ENCODE measurements around the gene XPO6. TPM values are rescaled to one million over a fixed set of nuclear protein-coding genes. Genes with fewer than 3 reads are reported as not detected.

Gene XPO6
- total RNA-seq, 1 experiment from 2014 or later: 124 TPM

DNA sequence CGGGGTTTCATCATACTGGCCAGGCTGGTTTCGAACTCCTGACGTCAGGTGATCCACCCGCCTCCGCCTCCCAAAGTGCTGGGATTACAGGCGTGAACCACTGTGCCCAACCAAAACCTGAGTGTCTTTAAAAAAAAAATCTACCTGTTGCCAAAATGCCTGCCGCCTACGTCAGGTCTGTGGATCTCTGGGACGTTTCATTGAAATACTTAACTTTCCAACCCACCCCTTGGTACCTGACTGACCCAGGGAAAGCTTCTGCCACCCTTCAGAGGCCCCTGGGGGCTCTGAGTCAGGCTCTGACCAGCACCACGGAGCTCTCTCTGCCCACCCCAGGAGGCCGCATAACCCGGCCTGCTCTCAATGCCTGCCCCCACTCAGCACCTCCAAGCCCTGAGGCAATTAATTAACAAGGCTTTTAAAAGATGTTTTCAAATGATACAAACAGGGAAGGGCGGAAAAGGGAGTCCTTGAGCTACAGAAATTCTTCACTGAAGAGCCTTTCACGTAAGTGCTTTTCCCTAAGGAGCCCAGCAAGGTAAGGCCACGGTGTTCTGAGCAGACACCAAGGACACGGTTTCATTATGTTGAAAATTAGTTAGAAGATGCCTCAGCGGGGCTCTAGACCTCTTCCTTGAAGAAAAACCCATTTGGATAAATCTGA, 118.9 kb downstream of the XPO6 start:
- H3K27me3 ChIP-seq (ENCODE audit: insufficient read depth, low read length): no peaks in the 10 kb centered on the region
- no peak overlapping the region for H2BK12ac ChIP-seq (ENCODE audit: insufficient read length, low read depth, low read length)
- H3K27ac ChIP-seq (ENCODE audit: insufficient read length, low read depth, low read length): no peak overlapping the region
- H3T11ph ChIP-seq (ENCODE audit: low read length): no peak overlapping the region
- Mint-ChIP-seq H3K27me3 (ENCODE audit: low read depth) (no peaks in the 10 kb centered on the region; the same call in 1 of the 2 replicates), H3K27ac (peak overlapping the region; percentile 56 to 97 (median 89); a peak in 6 of 7 replicates), H3K4me1 (peaks cover 29% of the 10 kb centered on the region in 2 experiments), H3K9me3 (no peaks in the 10 kb centered on the region; a peak in 1 of 5 replicates), H3K4me3 (peak overlapping the region; percentile 16 to 26; a peak in 3 of 5 replicates), H3K36me3 (ENCODE audit: insufficient read depth in 1 of 3, low read depth in 3 of 3) (peaks cover 1 to 18% (median 12%) of the 10 kb centered on the region in 3 experiments; a peak in 5 of 7 replicates)
- H2BK20ac ChIP-seq (ENCODE audit: low read depth, low read length, poor library complexity, severe bottlenecking): no peak overlapping the region
- H3K23ac ChIP-seq (ENCODE audit: insufficient read length, low read depth, low read length): no peak overlapping the region
- no peak overlapping the region for H2BK15ac ChIP-seq (ENCODE audit: low read depth, low read length)
- H3K79me2 ChIP-seq (ENCODE audit: insufficient read depth, low read length): no peaks in the 10 kb centered on the region
- H4K8ac ChIP-seq (replicated peaks; ENCODE audit: insufficient read length, low read depth, low read length): no peak overlapping the region
- 0 out of 2 replicates have a peak, but pooled peaks cover 9% of the 10 kb centered on the region for H3K4me1 ChIP-seq (ENCODE audit: insufficient read depth, low read length)
- peak; percentile 57 for DNase-seq
- H3K9me3 ChIP-seq (ENCODE audit: control insufficient read depth, low read depth, low read length): no peaks in the 10 kb centered on the region
- WGBS (ENCODE audit: extremely low coverage, insufficient read length, low lambda C conversion rate): no CpG with 5 or more reads among the region's 17 CpGs
- H4K5ac ChIP-seq (ENCODE audit: insufficient read length, low read depth, low read length): no peak overlapping the region
- no peaks in the 10 kb centered on the region for H3K79me1 ChIP-seq (ENCODE audit: insufficient read depth, low read depth, low read length, poor library complexity, severe bottlenecking)
- H4K20me1 ChIP-seq (ENCODE audit: control insufficient read depth, insufficient read depth, insufficient read length): peaks cover 2% of the 10 kb centered on the region
- no peak overlapping the region for H4K91ac ChIP-seq (ENCODE audit: insufficient read length, low read depth, low read length)
- H2BK5ac ChIP-seq (ENCODE audit: insufficient read length, low read length): no peak overlapping the region
- no peak overlapping the region for H3K14ac ChIP-seq (ENCODE audit: insufficient read depth, low read length)
- H2AK5ac ChIP-seq (ENCODE audit: insufficient read length, low read length): no peak overlapping the region
- H3K18ac ChIP-seq (ENCODE audit: insufficient read length, low read depth, low read length): no peak overlapping the region
- H3K23me2 ChIP-seq (ENCODE audit: insufficient read length, low read depth, low read length, poor library complexity, severe bottlenecking): peaks cover 4% of the 10 kb centered on the region
- H3K4me2 ChIP-seq (ENCODE audit: insufficient read depth, insufficient read length, low read length): no peak overlapping the region
- no peak overlapping the region for H2BK120ac ChIP-seq (ENCODE audit: low read depth, low read length, poor library complexity, severe bottlenecking)
- no peak overlapping the region for H3K9ac ChIP-seq (ENCODE audit: extremely low read depth, insufficient read length, low read length)
- TF ChIP-seq CTCF (conservative IDR thresholded peaks at IDR 0.05): no peak
- H2AFZ ChIP-seq (ENCODE audit: low read length): no peak overlapping the region
- H3K4ac ChIP-seq (ENCODE audit: low read depth, low read length): no peak overlapping the region
- no peak overlapping the region for H3K56ac ChIP-seq (ENCODE audit: insufficient read length, low read depth, low read length)

All from H9 (cell line).